ENCODE data around the gene DOCK6.

DOCK6 gene

GRCh38 chr19:11278670-11279069 is 16.3 kb upstream of the DOCK6 start:
- DNase-seq = no peak

DNA sequence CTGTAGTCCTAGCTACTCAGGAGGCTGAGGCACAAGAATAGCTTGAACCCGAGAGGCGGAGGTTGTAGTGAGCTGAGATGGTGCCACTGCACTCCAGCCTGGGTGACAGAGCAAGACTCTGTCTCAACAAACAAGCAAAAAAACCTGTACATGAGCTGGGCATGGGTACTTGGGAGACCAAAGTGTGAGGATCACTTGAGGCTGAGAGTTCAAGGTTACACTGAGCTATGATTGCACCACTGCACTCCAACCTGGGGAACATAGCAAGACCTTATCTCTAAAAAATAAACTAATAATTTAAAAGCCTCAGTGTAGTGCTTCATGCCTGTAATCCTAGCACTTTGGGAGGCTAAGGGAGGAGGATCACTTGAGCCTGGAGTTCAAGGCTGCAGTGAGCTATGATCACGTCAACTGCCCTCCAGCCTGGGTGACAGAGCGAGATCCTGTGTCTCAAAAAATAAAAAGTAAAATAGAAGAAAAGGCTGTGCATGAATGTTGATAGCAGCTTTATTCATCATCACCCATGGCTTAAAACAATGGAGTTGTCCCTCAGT is 12.3 kb upstream of the DOCK6 start:
- no peak for DNase-seq

- DNase-seq = no peak
Observed at GRCh38 chr19:11273989-11274388, 11.7 kb upstream of the DOCK6 start.

- DNase-seq = no peak
Observed at GRCh38 chr19:11273296-11273695, 11.0 kb upstream of the DOCK6 start.

DNA sequence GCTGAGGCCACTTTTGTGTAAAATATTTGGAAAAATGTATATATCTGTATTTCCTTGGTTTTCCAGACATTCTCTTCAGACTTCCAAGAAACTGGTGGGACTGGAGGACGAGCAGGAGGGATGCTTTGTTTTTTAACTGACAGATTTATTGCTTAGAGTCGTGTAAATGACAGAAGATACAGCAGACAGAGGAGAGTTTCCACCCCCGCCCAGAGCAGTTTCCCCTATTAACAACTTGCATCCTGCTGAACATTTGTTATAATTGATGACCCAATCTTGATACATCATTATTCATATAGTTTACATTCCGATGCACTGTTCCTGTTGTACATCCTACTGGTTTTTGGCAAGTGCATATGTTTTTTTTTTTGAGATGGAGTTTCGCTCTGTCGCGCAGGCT is 7.1 kb upstream of the DOCK6 start:
- DNase-seq = no peak

- DNase-seq = no peak
Observed at GRCh38 chr19:11268783-11269267, 6.5 kb upstream of the DOCK6 start.

DNA sequence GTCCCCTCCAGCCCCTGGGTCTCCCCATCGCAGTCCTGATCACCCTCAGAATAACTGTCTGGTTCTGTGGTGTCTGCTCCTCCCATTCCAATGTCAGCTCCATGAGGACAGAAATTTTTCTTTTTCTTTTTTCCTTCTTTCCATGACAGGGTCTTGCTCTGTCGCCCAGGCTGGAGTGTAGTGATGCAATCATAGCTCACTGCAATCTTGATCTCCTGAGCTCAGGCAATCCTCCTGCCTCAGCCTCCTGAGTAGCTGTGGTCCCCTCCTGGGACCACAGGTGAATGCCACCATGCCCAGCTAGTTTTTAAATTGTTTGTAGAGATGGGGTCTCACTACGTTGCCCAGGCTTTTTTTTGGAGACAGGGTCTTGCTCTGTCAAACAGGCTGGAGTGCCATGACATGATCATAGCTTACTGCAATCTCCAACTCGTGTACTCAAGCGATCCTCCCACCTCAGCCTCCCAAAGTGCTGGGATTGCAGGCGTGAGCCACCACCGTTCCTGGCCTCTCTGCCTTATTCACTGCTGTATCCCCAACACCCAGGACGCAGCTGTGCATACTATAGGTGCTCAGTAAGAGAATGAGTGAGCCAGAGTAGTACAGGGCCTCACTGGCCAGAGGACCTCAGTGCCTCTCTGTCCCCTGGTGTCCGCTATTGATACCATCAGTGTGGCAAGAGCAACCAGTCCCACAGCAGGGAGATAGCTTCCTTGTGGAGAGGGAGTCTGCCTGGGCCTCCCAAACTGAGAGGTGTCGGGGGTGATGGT is 5.2 kb upstream of the DOCK6 start:
- no peak for DNase-seq

- DNase-seq = no peak
Observed at GRCh38 chr19:11265785-11266236, 3.5 kb upstream of the DOCK6 start.

DNA sequence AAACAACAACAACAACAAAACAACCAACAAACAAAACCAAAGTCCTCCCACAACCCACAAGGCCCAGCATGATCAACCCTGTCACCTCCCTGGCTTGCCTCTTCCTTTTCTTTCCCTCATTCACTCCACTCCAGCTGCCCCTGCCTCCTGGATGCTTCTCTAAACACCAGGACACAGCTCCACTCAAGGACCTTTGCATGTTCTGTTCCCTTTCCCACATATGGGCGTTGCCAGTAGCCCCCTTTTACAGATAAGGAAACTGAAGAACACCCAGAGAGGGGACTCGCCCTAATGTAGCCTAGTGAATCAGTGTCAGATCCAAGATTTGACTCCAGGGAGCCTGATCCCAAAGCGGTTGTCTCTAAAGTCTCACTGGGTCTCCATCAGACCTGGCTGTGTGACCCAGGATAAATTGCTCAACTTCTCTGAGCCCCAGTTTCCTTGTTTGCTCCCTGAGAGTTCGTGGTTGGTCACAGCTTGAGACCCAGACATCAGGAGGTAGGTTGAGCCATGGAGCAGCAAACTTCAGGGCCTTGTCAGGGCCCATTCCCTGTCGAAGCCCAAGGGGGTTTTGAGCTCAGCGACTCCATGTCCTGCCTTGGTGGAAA is 3.0 kb upstream of the DOCK6 start:
- no peak for DNase-seq

DNA sequence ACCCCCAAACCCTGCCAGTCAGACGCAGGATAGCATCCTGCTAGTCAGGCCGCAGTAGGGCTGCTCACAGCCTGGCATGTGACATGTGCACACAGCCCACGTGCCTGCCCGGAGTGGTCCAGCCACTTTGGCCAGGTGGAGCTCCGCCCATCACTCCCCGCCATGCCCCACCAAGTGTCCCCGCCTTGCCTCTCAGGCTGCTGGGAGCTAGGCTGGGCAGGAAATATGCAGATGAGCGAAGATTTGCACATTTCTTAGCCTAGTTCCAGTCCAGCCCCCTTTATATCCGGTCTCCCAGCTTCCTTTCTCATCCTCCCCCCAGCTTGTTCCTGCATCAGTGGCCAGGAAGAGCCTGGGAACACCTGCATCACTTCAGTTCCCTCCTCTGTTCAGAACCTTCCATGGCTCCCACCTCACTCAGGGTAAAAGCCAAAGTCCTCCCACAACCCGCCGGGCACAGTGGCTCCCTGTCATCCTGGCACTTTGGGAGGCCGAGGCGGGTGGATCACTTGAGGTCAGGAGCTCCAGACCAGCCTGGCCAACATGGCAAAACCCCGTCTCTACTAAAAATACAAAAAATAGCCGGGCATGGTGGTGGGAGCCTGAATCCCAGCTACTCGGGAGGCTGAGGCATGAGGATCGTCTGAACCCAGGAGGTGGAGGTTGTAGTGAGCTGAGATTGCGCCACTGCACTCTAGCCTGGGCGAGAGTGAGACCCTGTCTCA is 2.3 kb upstream of the DOCK6 start:
- no peak for DNase-seq

GRCh38 chr19:11263726-11264125 is 1.4 kb upstream of the DOCK6 start:
- no peak for DNase-seq

GRCh38 chr19:11261431-11261970 is 823 bp downstream of the DOCK6 start:
- no peak for DNase-seq

GRCh38 chr19:11260996-11261395 is 1.3 kb downstream of the DOCK6 start:
- DNase-seq = no peak

GRCh38 chr19:11257846-11258380 is 4.4 kb downstream of the DOCK6 start:
- no peak for DNase-seq

DNA sequence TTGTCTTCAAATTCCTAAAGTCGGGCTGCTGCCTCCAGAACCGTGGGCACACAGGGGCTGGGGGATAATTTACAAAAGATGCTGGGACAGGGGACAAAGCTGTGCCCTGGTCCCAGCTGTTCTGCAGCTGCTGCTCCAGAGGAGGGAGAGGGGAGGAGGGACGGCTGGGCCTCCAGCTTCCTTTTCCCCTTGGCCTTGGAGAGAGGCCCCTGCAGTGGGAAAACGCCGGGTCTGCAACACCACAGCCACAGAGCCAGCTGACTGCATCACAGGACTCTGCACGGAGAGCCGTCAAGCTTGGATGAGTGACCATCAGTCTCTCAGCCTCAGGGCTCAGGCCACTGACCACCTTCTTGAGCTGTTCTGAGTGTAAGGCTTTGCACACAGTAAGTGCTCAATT is 6.1 kb downstream of the DOCK6 start:
- no peak for DNase-seq

- DNase-seq = no peak
Observed at GRCh38 chr19:11254666-11255065, 7.7 kb downstream of the DOCK6 start.

DNA sequence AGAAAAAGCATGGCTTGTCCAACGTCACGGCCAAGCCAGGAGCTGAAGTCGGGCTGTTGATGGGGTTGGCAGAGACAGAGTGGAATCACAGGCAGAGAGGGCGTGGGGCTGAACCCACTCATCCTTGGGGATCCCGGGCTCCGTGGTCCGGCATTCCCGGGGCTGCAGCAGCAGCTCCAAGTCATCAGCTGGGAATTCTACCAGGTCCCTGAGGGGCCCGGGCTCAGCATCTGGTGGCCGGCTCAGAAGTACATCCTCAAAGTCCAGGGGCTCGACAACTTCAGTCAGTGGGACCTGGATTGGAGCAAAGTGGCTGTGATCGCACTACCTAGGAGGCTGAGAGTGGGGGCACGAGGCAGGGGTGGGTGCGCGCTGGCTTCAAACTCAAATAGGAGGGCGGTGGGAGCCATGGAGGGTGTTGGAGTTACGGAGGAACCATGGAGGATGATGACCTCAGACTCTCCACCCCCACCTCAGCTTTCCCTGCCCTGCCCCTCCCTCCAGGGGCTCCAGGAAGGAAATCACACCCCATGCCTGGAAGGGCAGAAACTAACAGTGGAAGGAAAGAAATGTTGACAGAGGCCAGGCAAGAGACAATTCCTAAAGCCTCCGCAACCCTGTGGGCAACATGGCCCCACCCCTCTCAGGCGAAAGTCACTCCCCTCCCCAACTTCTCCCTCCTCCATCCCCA is 9.5 kb downstream of the DOCK6 start:
- no peak for DNase-seq

DNA sequence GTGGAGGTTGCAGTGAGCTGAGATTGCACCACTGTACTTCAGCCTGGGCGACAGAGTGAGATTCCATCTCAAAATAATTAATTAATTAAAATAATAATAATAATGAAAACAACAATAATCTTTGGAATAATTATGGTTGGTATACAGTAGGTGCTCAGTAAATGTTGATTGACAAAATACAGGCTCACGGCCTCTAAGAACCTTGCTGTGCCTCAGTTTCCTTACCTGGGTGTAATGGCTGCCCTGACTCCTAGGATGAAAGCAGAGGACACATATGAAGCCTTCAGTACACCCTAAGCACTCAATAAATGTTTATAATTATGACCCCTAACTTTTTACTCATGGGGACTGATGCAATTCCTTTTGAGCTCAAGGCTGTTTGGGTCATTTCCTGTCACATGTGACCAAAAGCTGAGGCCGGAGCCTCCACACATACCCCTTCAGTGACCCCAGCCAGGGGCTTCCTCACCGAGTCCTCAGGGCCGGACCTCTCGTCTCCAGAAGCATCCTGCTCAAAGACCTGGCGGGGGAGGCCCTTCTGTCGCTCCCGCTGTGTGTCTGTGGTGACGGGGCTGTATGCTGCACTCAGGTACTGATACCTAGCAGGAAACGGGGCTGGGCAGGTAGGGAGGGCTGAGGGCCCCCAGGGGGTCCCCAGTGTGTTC is 10.5 kb downstream of the DOCK6 start:
- no peak for DNase-seq

DNA sequence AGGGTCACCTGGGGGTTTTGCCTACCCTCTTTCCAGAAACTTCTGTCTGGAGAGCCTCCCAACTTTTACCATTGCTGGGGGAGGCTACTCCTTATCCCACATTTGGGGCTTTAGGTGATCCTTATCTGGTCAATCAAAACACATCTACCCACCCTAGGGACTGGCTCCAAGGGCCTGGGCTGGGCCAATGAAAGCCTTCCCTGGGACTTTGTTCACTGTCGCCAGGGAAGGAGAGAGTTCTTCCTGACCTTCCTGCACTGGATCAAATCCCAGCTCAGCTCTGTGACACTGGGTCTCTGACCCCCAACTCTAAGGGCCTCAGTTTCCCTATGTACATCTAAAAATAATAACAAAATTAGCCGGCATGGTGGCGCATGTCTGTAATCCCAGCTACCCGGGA is 11.1 kb downstream of the DOCK6 start:
- no peak for DNase-seq

DNA sequence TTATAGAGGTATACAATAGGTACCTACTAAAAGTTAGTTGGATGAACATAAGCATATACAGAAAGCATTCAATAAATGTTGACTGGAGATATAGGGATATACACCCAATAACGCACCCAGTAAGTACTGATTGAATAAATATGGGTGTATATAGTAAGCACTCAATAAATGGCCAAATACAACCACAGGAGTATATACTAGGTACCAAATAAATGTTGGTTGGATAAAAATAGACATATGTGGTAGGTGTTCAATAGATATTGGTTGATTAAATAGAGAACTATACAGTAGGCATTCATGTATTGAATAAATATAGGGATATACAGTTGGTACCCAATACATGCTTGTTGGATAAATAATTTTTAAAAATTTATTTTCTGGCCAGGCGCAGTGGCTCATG is 13.5 kb downstream of the DOCK6 start:
- DNase-seq = no peak

GRCh38 chr19:11247934-11248333 is 14.4 kb downstream of the DOCK6 start:
- no peak for DNase-seq

GRCh38 chr19:11247391-11247790 is 14.9 kb downstream of the DOCK6 start:
- no peak for DNase-seq

Measured in activated CD4-positive, alpha-beta T cell treated with anti-CD3 and anti-CD28 coated beads, Interleukin-2, amount 50 U/mL, for 48 hours (primary cell).